HepG2 (cell line): ENCODE measurements around the gene CIAO3. TPM values are rescaled to one million over a fixed set of nuclear protein-coding genes. Genes with fewer than 3 reads are reported as not detected.

Experiments
- DMAP1 ChIP-seq: IDR thresholded peaks from 2 replicates; pipeline ENCODE4 v1.6.1; 2016
- MLLT10 ChIP-seq: sonication (generic); formaldehyde crosslinking; IDR thresholded peaks from 2 replicates; pipeline ENCODE4 v1.4.0; 2020; ENCODE audit warnings: missing genetic modification reagents
- PAF1 ChIP-seq: IDR thresholded peaks from 2 replicates; pipeline ENCODE4 v1.6.1; 2016; ENCODE audit warnings: missing genetic modification reagents, missing compliant biosample characterization
- TEAD3 ChIP-seq: optimal IDR thresholded peaks from 2 replicates; pipeline ENCODE3; 2016; ENCODE audit warnings: borderline replicate concordance
- THYN1 ChIP-seq: sonication (generic); formaldehyde crosslinking; IDR thresholded peaks from 2 replicates; pipeline ENCODE4 v1.8.1; 2023; ENCODE audit warnings: low read depth, mild to moderate bottlenecking, moderate library complexity, missing genetic modification reagents, borderline replicate concordance
- polyA plus RNA-seq, 8 experiments: library from polyadenylated mRNA; depleted of rRNA in 3 of 8; stranded (reverse) in 7 of 8; unstranded in 1 of 8; fragments of >200 nt; fragmentation: Illumina TruSeq in 4 of 8; extraction: Trizol in 4 of 8; gene quantifications; 2 replicates each; pipeline versions ENCODE4 v1.2.1 to v1.2.3, GENCODE V29; 2011 to 2016; ENCODE audit warnings: low read depth in 4 of 8, missing spikeins in 1 of 8, mixed read lengths in 1 of 8; ENCODE audit not compliant: insufficient read depth in 1 of 8
- total RNA-seq, 5 experiments: library from RNA; depleted of rRNA; stranded (reverse); fragments of >200 nt; fragmentation: Illumina TruSeq; extraction: Trizol; gene quantifications; 2 replicates each; pipeline ENCODE4 v1.2.3, GENCODE V29; 2016; ENCODE audit warnings: low read depth in 1 of 5
- TF ChIP-seq, protein P1 (sequence below): sonication (generic); formaldehyde crosslinking; IDR thresholded peaks from 2 replicates; pipeline ENCODE4 v1.5.1; 2020; ENCODE audit warnings: mild to moderate bottlenecking, missing genetic modification reagents, moderate library complexity
- TF ChIP-seq, protein P2 (sequence below), 2 experiments: sonication (generic) in 1 of 2; formaldehyde crosslinking in 1 of 2; IDR thresholded peaks; 2 replicates each; pipeline versions ENCODE4 v1.4.0 to v1.6.1; 2016 to 2020; ENCODE audit warnings: borderline replicate concordance in 1 of 2, low read depth in 1 of 2, mild to moderate bottlenecking in 1 of 2, missing genetic modification reagents in 1 of 2
- TF ChIP-seq, protein P3 (sequence below): IDR thresholded peaks from 2 replicates; pipeline ENCODE4 v1.6.1; 2016
- TF ChIP-seq, protein P4 (sequence below): sonication (generic); formaldehyde crosslinking; IDR thresholded peaks from 2 replicates; pipeline ENCODE4 v1.4.0; 2020; ENCODE audit warnings: missing genetic modification reagents
- TF ChIP-seq, protein P5 (sequence below): sonication (generic); formaldehyde crosslinking; IDR thresholded peaks from 2 replicates; pipeline ENCODE4 v1.8.0; 2022; ENCODE audit warnings: low read depth, missing genetic modification reagents
- TF ChIP-seq, protein P6 (sequence below): sonication (generic); formaldehyde crosslinking; IDR thresholded peaks from 2 replicates; pipeline ENCODE4 v1.4.0; 2020; ENCODE audit warnings: missing genetic modification reagents, borderline replicate concordance

Gene CIAO3
- total and polyA plus RNA-seq, 2 of the 13 experiments (the other 11 are each of a cell fraction or from before 2014, with no cell fraction given): 21.7 to 25.0 TPM

DNA sequence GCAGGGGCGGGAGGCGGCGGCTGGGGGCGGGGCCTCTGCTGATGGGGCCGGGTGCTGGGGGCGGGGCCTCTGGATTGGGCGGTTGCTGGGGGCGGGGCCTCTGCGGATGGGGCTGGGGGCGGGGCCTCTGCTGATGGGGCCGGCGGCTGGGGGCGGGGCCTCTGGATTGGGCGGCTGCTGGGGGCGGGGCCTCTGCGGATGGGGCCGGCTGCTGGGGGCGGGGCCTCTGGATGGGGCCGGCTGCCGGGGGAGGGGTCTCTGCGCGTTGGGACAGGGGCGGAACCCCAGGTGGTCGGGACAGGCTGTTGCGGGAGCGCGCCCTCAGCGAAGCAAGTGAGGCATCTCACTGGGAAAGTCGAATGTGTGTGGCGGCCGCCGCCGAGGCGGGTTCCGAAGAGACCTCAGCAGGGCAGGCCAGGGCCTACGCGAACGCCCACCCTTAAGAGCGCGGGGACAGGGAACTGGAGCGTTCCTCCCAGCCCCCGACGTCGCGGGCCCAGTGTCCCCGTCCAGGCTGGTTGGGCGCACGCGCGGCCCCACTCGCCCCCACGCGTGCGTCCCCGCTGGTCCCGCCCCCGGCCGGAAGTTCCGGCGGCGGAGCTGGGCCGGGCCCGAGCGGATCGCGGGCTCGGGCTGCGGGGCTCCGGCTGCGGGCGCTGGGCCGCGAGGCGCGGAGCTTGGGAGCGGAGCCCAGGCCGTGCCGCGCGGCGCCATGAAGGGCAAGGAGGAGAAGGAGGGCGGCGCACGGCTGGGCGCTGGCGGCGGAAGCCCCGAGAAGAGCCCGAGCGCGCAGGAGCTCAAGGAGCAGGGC is 60.8 kb downstream of the CIAO3 start, which contains the start of gene STUB1 (continued):
- TF ChIP-seq, protein P1, sequence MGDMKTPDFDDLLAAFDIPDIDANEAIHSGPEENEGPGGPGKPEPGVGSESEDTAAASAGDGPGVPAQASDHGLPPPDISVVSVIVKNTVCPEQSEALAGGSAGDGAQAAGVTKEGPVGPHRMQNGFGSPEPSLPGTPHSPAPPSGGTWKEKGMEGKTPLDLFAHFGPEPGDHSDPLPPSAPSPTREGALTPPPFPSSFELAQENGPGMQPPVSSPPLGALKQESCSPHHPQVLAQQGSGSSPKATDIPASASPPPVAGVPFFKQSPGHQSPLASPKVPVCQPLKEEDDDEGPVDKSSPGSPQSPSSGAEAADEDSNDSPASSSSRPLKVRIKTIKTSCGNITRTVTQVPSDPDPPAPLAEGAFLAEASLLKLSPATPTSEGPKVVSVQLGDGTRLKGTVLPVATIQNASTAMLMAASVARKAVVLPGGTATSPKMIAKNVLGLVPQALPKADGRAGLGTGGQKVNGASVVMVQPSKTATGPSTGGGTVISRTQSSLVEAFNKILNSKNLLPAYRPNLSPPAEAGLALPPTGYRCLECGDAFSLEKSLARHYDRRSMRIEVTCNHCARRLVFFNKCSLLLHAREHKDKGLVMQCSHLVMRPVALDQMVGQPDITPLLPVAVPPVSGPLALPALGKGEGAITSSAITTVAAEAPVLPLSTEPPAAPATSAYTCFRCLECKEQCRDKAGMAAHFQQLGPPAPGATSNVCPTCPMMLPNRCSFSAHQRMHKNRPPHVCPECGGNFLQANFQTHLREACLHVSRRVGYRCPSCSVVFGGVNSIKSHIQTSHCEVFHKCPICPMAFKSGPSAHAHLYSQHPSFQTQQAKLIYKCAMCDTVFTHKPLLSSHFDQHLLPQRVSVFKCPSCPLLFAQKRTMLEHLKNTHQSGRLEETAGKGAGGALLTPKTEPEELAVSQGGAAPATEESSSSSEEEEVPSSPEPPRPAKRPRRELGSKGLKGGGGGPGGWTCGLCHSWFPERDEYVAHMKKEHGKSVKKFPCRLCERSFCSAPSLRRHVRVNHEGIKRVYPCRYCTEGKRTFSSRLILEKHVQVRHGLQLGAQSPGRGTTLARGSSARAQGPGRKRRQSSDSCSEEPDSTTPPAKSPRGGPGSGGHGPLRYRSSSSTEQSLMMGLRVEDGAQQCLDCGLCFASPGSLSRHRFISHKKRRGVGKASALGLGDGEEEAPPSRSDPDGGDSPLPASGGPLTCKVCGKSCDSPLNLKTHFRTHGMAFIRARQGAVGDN (CRISPR knock-in tag): peak; percentile 5; the same call in 1 of the 2 replicates
- TF ChIP-seq, protein P2, sequence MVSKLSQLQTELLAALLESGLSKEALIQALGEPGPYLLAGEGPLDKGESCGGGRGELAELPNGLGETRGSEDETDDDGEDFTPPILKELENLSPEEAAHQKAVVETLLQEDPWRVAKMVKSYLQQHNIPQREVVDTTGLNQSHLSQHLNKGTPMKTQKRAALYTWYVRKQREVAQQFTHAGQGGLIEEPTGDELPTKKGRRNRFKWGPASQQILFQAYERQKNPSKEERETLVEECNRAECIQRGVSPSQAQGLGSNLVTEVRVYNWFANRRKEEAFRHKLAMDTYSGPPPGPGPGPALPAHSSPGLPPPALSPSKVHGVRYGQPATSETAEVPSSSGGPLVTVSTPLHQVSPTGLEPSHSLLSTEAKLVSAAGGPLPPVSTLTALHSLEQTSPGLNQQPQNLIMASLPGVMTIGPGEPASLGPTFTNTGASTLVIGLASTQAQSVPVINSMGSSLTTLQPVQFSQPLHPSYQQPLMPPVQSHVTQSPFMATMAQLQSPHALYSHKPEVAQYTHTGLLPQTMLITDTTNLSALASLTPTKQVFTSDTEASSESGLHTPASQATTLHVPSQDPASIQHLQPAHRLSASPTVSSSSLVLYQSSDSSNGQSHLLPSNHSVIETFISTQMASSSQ (IDR thresholded peaks at IDR 0.05; ENCODE audit: low read depth): no peak
- TF ChIP-seq, protein P2 (CRISPR knock-in tag; IDR thresholded peaks at IDR 0.05; ENCODE audit: borderline replicate concordance): no peak
- TF ChIP-seq TEAD3 (CRISPR knock-in tag) (no peak), THYN1 (CRISPR knock-in tag) (no peak), MLLT10 (CRISPR knock-in tag) (no peak), PAF1 (no peak), DMAP1 (CRISPR knock-in tag) (no peak)
- TF ChIP-seq, protein P3, sequence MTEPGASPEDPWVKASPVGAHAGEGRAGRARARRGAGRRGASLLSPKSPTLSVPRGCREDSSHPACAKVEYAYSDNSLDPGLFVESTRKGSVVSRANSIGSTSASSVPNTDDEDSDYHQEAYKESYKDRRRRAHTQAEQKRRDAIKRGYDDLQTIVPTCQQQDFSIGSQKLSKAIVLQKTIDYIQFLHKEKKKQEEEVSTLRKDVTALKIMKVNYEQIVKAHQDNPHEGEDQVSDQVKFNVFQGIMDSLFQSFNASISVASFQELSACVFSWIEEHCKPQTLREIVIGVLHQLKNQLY: no peak
- TF ChIP-seq, protein P4, sequence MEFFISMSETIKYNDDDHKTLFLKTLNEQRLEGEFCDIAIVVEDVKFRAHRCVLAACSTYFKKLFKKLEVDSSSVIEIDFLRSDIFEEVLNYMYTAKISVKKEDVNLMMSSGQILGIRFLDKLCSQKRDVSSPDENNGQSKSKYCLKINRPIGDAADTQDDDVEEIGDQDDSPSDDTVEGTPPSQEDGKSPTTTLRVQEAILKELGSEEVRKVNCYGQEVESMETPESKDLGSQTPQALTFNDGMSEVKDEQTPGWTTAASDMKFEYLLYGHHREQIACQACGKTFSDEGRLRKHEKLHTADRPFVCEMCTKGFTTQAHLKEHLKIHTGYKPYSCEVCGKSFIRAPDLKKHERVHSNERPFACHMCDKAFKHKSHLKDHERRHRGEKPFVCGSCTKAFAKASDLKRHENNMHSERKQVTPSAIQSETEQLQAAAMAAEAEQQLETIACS (CRISPR knock-in tag): peak; percentile 70; the same call in 1 of the 2 replicates
- TF ChIP-seq, protein P5, sequence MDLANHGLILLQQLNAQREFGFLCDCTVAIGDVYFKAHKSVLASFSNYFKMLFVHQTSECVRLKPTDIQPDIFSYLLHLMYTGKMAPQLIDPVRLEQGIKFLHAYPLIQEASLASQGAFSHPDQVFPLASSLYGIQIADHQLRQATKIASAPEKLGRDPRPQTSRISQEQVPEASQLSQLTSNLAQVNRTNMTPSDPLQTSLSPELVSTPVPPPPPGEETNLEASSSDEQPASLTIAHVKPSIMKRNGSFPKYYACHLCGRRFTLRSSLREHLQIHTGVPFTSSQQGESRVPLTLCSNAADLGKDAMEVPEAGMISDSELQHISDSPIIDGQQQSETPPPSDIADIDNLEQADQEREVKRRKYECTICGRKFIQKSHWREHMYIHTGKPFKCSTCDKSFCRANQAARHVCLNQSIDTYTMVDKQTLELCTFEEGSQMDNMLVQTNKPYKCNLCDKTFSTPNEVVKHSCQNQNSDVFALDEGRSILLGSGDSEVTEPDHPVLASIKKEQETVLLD (CRISPR knock-in tag): peak; percentile 68; the same call in 1 of the 2 replicates
- TF ChIP-seq, protein P6, sequence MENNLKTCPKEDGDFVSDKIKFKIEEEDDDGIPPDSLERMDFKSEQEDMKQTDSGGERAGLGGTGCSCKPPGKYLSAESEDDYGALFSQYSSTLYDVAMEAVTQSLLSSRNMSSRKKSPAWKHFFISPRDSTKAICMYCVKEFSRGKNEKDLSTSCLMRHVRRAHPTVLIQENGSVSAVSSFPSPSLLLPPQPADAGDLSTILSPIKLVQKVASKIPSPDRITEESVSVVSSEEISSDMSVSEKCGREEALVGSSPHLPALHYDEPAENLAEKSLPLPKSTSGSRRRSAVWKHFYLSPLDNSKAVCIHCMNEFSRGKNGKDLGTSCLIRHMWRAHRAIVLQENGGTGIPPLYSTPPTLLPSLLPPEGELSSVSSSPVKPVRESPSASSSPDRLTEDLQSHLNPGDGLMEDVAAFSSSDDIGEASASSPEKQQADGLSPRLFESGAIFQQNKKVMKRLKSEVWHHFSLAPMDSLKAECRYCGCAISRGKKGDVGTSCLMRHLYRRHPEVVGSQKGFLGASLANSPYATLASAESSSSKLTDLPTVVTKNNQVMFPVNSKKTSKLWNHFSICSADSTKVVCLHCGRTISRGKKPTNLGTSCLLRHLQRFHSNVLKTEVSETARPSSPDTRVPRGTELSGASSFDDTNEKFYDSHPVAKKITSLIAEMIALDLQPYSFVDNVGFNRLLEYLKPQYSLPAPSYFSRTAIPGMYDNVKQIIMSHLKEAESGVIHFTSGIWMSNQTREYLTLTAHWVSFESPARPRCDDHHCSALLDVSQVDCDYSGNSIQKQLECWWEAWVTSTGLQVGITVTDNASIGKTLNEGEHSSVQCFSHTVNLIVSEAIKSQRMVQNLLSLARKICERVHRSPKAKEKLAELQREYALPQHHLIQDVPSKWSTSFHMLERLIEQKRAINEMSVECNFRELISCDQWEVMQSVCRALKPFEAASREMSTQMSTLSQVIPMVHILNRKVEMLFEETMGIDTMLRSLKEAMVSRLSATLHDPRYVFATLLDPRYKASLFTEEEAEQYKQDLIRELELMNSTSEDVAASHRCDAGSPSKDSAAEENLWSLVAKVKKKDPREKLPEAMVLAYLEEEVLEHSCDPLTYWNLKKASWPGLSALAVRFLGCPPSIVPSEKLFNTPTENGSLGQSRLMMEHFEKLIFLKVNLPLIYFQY: 0 out of 2 replicates have a peak, but pooled peaks have one; percentile 56
